HG02759 (cell line): ENCODE measurements around the gene KCNK13.
"Not testable (repeated sequence)": the region's sequence is repeated elsewhere in the genome, so short reads cannot be mapped to it uniquely, and the experiment has no call there.

ENCODE experiments used
- ATAC-seq: cut with Tn5 transposase; IDR thresholded peaks from one replicate; pipeline ENCODE4 v1.9.1; 2021; ENCODE audit warnings: mild to moderate bottlenecking, moderate library complexity; ENCODE audit not compliant: unreplicated experiment

KCNK13 gene

DNA sequence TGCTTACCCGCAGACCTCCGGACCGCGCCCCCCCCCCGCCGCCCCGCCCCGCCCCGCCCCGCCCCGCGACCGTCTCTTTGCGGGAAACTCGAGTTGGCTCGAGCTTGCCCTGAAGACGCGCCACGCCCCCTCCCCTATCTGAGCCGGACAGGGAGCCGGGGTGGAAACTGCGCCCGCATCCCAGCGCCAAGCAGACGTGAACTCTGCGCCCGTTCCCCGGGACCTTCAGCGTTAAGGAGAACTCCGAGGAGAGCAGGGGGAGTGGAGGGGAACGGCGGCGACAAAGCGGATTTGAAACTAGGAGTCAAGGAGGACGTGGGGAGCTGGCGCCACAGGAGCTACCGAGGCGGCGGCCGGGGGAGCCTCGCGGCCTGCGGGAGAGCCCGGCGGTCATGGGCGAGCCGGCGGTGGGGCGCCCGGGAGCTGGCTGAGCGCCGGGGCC lies at the start of gene KCNK13:
Gene KCNK13, plus strand, starts transcription at position 310 of the 442 bp plus-strand sequence. CDS start 212 bp downstream, outside the sequence.
- no peak for ATAC-seq

DNA sequence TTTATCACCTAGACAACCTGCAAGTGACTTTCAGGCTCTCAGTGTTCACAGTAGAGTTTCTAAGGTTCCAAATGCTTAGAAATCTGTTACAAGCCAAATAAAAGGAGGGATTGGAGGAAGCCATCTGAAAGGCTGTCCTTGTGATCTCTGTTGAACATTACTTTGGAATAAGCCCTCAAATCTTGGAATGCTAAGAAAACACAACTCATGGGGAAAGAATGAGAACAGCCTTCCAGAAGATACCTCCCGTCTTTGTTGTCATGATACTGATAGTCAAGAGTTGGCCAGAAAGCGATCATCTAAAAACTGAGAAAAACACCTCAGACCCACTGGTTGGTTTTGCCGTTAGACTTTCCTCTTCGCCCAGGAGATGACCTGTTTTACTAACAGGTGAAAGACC lies 44.4 kb upstream of the KCNK13 start:
- no peak for ATAC-seq

- no peak for ATAC-seq
Observed at GRCh38 chr14:90019824-90020523, 41.8 kb upstream of the KCNK13 start.

- ATAC-seq: no peak
Observed at GRCh38 chr14:90023176-90023896, 38.5 kb upstream of the KCNK13 start.

DNA sequence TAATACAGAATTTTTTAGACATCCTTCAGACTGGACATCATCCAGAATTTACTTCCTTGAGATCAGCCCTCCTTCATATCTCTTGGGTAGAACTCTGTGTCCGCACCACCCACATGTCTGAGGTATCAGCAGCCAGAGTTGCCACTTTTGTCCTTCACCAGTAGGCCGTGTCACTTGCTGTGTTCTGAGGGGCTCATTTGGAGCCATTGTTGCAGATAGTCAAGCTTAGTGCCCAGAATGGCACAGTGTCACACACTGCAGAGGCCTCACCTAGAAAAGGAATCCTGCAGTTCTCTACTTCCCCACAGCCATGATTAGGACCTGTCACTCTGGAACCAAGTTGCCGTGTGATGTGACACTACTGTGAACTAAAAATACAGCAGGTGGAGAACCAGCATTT lies 36.9 kb upstream of the KCNK13 start:
- no peak for ATAC-seq

- ATAC-seq: not testable (repeated sequence)
Observed at GRCh38 chr14:90026608-90027007, 35.2 kb upstream of the KCNK13 start.

DNA sequence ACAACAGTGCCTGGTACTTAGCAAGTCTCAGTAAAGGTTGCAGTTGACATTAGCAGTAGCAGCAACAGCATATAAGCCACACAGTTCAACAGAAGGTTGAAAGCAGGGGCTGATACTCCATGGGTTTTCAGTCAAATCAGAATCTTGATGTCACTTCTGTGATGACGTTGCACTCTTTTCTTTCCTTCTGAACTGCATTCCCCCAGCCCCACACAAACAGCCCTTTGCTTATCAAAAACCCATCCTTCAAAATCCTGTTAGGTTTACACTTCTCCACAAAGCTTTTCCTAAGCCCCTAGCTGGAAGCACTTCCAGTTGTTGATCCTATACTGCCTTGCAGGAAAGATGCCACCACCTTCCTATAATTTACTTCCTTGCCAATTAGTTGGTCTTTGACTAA lies 34.0 kb upstream of the KCNK13 start:
- ATAC-seq: no peak

- no peak for ATAC-seq
Observed at GRCh38 chr14:90034156-90034555, 27.6 kb upstream of the KCNK13 start.

GRCh38 chr14:90034835-90035525 lies 26.8 kb upstream of the KCNK13 start:
- ATAC-seq: no peak

DNA sequence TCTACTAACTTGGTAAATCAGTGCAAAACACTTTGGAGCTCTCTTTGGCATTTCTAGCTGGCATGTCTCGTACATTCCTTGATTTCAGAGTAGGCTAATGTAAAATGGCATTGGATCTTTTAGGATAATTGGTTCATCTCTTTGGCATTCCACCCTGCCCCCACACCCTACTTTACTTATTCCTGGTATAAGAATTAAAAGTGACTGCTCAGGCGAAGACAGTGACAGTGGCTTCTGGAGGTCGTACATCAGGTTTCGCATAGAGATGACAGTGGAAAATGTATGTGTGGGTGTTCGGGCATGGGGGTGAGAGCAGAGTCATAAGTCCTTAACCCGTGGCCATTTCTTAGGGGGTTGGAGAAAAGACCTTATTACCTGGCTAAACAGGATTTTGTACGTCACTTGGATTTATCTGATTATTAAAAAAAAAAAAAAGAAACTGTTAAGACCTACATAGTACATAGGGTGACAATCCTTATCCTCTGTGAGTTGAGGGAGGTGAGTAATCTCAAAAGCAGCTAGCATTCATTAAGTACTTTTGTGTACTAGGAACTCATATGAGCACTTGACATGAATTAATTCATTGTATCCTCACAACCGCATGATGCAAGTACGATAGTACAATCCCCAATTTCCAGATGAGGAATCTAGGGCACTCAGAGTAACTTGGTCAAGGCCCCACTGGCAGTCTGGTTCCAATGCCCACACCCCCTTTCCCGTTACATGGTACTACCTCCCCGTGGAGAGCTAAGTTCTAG lies 22.4 kb upstream of the KCNK13 start:
- no peak for ATAC-seq

GRCh38 chr14:90040411-90040810 lies 21.4 kb upstream of the KCNK13 start:
- no peak for ATAC-seq

DNA sequence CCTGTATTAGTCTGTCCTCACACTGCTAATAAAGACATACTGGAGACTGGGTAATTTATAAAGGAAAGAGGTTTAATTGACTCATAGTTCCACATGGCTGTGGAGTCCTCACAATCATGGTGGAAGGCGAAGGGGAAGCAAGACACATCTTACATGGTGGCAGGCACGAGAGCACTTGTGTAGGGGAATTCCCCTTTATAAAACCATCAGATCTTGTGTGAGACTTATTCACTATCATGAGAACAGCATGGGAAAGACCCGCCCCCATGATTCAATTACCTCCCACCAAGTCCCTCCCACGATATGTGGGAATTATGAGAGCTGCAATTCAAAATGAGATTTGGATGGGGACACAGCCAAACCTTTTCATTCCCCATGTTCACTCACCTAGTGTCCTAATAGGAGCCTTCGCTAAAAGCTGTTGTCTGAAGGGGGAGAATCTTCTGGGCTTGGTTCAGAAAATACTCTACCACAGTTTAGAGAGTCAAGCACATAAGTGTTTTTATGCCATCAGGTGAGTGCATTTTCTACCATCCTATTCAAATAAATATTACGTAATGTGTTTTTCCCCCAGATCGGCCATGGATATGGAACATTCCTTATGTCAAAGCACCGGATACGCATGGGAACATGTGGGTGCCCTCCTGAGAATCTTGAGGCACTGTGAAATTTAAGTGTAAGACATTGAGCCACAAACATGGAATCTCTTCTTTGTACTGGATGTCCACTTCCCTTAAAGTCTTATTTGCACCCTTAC lies 19.1 kb upstream of the KCNK13 start:
- ATAC-seq: no peak

GRCh38 chr14:90045616-90046015 lies 16.2 kb upstream of the KCNK13 start:
- no peak for ATAC-seq

DNA sequence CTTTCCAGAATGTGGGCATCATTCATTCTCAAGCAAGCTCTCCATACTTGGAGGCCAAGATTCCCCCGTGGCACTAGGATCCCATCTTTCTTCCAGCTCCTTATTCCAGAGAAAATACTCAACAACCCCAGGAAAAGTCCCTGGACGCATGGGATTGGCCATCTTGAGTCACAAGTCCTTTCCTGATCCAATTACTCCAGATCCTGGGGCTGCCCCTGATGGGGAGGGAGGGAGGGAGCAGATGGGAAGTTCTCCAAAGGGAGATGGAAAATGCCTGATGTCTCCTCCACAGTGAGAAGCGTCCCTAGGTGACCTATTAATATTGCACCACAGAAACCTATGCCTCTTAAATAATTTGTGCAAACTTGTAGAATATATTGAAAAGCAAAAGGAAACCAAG lies 12.4 kb upstream of the KCNK13 start:
- ATAC-seq: no peak

DNA sequence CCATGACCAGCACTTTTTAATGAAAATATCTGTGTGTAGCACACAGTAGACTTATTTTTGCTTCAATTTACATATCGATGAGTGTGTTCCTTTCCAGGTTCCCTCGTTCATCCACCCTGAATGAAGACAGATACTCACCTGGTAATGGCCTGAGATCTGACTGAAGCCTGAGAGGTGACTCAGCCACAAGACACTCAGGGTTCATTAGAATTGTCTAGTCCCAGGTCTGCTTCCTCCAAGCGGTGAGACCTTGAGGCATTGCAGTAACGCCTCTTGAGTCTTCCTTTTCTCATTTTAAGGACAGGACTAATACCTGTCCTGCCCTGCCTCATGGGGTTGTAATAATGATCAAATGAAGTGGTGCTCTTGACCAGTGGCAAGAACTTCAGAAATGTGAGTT lies 11.5 kb upstream of the KCNK13 start:
- no peak for ATAC-seq

DNA sequence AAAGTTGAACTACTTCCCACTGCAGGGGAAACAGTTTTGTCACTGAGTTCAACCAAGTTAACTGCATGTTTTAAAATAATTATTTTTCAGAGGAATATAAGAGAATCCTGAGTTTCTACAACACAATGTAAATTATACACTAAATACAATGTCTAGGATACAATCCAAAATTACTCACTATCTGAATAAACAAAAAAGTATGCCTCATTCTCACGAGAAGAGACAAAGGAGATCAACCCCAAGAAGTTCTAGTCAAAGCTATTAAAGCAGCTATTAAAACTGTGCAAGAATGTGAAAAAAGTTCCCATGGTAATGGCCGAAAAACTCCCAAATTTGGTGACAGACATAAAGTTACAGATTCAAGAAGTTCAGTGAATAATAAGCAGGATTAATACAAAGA lies 8.8 kb upstream of the KCNK13 start:
- ATAC-seq: no peak

GRCh38 chr14:90054803-90055202 lies 7.0 kb upstream of the KCNK13 start:
- ATAC-seq: no peak

GRCh38 chr14:90056826-90057225 lies 5.0 kb upstream of the KCNK13 start:
- ATAC-seq: no peak

- ATAC-seq: no peak
Observed at GRCh38 chr14:90058876-90059458, 2.8 kb upstream of the KCNK13 start.
